Measurements from ENCODE around the gene SUN2. TPM values are rescaled to one million over a fixed set of nuclear protein-coding genes. Genes with fewer than 3 reads are reported as not detected.

Gene SUN2
- total and polyA plus RNA-seq, 12 donors: 38.6 to 178 (median 97.2) TPM

DNA sequence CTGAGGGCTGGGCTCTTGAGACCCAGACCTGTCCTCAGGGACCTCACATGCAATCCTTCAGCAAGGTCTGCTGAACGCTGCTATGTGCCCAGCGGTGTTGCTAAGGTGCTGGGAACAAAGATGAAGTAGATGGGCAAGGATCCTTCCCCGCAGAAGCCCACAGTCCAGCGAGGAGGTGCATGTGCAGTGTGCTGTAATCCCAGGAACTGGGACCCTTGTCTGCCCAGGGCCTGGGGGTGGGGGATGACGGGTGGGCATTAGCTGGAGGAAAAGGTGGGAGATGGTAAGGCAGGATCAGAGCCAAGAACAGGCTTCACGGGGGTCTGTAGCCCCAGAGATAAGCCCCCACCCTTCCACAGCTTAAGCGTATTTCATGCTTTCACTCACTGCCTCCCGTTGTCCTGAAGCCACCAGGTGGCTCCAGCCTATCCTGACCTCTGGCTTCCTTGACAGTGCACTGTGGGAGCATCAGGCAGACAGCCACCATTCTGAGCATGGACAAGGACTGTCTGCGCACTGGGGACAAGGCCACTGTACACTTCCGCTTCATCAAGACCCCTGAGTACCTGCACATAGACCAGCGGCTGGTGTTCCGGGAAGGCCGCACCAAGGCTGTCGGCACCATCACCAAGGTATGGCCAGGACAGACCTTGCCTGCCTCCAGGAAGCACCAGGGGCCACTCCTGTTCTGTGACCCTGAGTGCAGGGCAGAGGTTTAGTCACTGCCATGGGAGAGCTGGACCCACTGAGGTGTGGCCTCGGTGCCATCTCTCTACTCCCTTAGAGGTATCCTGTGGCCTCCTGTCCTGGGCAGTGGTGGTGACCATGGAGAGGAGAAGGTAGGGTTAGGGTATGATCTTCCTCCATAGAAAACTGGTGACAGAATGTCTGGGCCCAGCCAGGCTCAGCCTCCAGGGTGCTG is 28.0 kb downstream of the SUN2 start:
- peaks cover 7 to 100% (median 72%) of the 10 kb centered on the region in 9 donors for H3K36me3 ChIP-seq
- TF ChIP-seq, protein P1, sequence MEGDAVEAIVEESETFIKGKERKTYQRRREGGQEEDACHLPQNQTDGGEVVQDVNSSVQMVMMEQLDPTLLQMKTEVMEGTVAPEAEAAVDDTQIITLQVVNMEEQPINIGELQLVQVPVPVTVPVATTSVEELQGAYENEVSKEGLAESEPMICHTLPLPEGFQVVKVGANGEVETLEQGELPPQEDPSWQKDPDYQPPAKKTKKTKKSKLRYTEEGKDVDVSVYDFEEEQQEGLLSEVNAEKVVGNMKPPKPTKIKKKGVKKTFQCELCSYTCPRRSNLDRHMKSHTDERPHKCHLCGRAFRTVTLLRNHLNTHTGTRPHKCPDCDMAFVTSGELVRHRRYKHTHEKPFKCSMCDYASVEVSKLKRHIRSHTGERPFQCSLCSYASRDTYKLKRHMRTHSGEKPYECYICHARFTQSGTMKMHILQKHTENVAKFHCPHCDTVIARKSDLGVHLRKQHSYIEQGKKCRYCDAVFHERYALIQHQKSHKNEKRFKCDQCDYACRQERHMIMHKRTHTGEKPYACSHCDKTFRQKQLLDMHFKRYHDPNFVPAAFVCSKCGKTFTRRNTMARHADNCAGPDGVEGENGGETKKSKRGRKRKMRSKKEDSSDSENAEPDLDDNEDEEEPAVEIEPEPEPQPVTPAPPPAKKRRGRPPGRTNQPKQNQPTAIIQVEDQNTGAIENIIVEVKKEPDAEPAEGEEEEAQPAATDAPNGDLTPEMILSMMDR (IDR thresholded peaks at IDR 0.05): no peak
- peak overlapping the region in 1 of 10 donors; percentile 1 for H3K27ac ChIP-seq
- no peaks in the 10 kb centered on the region for H3K27me3 ChIP-seq
- no peak for ATAC-seq
- intact Hi-C loops (cut with DNase I): no loop called here
- H3K4me1 ChIP-seq: peaks cover under 1 to 23% (median 10%) of the 10 kb centered on the region in 9 donors
- 93% methylated on average over 15 of the region's 15 CpGs for WGBS, 2 donors
- H3K4me3 ChIP-seq: no peak overlapping the region
- H3K9me3 ChIP-seq: no peaks in the 10 kb centered on the region
- no peak for DNase-seq

DNA sequence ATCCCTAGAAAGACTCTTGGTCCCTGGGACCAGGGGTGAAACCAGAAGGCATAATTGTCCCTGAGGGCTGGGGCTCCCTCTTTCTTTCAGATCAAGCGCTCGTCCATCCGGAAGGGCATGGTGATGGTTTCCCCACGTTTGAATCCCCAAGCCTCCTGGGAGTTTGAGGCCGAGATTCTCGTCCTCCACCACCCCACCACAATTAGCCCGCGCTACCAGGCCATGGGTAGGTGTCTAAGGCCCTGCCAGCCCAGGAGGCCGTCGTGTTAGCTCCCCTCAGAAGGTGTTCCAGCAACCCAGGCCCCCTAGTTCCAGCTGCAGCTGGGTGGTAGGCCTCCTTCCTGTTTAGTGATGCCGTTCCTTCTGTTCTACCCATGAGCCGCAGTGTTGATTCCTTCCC is 28.7 kb downstream of the SUN2 start:
- intact Hi-C loops (cut with DNase I): no loop called here
- H3K4me1 ChIP-seq: peaks cover 0 to 17% (median 3%) of the 10 kb centered on the region in 9 donors
- no peak overlapping the region for H3K27ac ChIP-seq
- WGBS, 2 donors: 92 to 95% methylated on average over 12 of the region's 12 CpGs
- peaks cover 7 to 100% (median 77%) of the 10 kb centered on the region in 9 donors for H3K36me3 ChIP-seq
- TF ChIP-seq, protein P1 (IDR thresholded peaks at IDR 0.05): no peak
- no peak for DNase-seq
- no peak overlapping the region for H3K4me3 ChIP-seq
- no peak for ATAC-seq
- no peaks in the 10 kb centered on the region for H3K27me3 ChIP-seq
- H3K9me3 ChIP-seq: no peaks in the 10 kb centered on the region

DNA sequence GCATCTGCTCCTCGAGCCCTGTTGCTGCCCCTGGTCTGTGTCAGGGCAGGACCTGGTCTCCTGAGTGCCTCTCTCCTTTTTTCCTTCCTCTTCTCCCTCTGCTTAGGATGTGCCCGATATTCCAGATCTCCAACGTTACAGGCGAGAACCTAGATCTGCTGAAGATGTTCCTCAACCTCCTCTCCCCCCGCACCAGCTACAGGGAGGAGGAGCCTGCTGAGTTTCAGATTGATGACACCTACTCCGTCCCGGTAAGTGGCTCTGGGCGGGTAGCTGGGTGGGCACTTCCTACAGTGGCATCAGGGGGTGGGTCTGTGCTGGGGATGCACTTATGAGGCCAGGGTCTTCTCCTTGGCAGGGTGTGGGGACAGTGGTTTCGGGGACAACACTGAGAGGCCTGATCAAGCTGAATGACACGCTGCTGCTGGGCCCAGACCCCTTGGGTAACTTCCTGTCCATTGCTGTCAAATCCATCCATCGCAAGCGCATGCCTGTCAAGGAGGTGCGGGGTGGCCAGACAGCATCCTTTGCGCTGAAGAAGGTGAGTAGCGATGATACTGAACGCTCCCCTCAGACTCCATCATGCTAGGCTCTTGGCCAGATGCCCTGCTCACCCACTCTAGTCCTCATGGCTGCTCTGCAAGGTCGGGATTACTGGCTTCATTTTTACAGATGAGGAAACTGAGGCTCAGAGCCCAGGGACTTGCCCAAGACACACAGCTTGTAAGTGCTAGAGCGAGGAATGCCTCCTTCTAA is 29.7 kb downstream of the SUN2 start:
- ATAC-seq (no peak), DNase-seq (no peak)
- Histone ChIP-seq H3K27ac (no peak overlapping the region), H3K4me1 (peaks cover 0 to 11% (median 0%) of the 10 kb centered on the region in 9 donors), H3K36me3 (peaks cover 7 to 100% (median 87%) of the 10 kb centered on the region in 9 donors), H3K4me3 (no peak overlapping the region), H3K9me3 (no peaks in the 10 kb centered on the region), H3K27me3 (no peaks in the 10 kb centered on the region)
- 94 to 95% methylated on average over 18 of the region's 18 CpGs for WGBS, 2 donors
- intact Hi-C loops (cut with DNase I): no loop called here
- TF ChIP-seq, protein P1 (IDR thresholded peaks at IDR 0.05): no peak

DNA sequence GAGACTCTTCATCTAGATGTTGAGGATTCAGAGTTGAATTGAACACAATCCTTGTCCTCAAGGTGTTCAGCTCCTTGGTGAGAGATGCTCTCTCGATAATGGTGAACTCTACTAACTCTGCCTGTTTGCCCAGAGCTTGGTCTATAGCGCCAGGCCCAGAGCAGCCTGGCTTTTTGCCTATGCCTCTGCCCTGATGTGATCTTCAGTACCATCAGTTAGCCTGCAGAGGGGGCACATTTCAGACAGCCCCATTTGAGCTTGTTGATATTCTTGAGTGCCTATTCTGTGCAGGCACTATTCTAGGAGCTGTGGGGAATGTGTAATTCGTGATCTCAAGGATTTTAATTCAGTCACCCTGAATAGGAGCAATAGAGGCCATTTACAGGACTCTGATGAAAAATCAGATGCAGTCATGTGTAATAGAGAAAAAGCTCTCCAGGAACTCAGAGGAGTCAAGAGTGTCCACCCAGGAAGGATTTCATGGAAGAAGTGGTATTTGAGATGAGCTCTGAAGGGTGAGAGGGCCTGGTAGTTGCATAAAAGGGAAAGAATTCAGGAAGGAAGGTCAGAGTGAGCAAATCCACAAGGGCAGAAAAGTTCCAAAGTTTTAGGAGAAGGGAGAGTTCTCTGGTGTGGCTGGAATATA is 30.7 kb downstream of the SUN2 start:
- DNase-seq (no peak), ATAC-seq (peak in 1 of 8 donors; percentile 8)
- Histone ChIP-seq H3K27ac (no peak overlapping the region), H3K4me1 (peaks cover 0 to 11% (median 0%) of the 10 kb centered on the region in 9 donors), H3K27me3 (no peaks in the 10 kb centered on the region), H3K36me3 (peaks cover under 1 to 100% (median 83%) of the 10 kb centered on the region in 9 donors), H3K9me3 (no peaks in the 10 kb centered on the region), H3K4me3 (no peak overlapping the region)
- 64 to 74% methylated on average over 3 of the region's 3 CpGs for WGBS, 2 donors
- TF ChIP-seq, protein P1 (IDR thresholded peaks at IDR 0.05): peak in 8 of 9 donors; percentile 6 to 51 (median 40)
- intact Hi-C loops (cut with DNase I): no loop called here
